DND-41 (cell line): ENCODE measurements around the gene RAB11FIP5.

ENCODE experiments used
- EZH2 ChIP-seq: IDR thresholded peaks from 3 replicates; pipeline ENCODE4 v1.6.1; 2012; ENCODE audit warnings: borderline replicate concordance, low read depth, mild to moderate bottlenecking, moderate library complexity, low read length, inconsistent platforms; ENCODE audit not compliant: severe bottlenecking
- TF ChIP-seq, protein P1 (sequence below): IDR thresholded peaks from 2 replicates; pipeline ENCODE4 v1.5.1; 2012; ENCODE audit warnings: borderline replicate concordance, low read length, moderate library complexity, mild to moderate bottlenecking; ENCODE audit not compliant: poor library complexity, severe bottlenecking; ENCODE audit errors: extremely low read depth

DNA sequence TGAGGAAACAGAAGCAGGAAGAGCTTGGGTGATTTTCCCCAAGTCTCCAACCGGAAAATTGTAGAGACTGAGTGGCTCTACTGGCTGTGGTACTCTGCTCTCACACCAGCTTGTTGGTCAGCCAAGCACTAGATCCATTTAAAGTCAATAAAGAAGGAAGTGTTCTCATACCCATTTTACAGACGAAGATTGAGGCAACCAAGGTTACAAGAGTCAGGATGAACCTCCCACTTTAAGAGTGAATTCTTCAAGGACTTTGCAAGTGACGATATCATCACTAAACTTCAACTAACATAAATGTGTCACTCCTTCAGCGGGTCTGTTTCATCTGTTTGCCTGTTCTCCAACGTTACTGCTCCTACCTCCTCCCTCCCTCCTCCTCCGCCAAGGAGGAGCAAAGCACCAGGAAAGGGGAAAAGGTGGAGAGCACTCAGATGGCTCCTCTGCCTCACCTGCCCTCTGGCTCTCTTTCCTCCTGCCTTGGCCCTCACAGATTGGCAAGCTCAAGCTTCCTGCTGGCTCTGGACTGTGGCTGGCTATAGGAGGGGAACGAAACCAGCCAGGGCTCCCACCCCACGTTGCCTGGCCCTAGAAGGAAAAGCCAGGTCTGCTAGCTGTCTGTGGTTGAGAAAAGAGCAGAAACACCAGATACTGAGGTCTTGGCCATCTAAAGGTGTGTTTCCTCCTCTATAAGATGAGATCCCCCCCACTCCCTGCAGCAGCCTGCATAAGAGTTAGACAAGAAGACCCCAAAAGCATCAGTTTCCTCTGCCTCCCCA, 3.6 kb upstream of the RAB11FIP5 start:
- TF ChIP-seq, protein P1, sequence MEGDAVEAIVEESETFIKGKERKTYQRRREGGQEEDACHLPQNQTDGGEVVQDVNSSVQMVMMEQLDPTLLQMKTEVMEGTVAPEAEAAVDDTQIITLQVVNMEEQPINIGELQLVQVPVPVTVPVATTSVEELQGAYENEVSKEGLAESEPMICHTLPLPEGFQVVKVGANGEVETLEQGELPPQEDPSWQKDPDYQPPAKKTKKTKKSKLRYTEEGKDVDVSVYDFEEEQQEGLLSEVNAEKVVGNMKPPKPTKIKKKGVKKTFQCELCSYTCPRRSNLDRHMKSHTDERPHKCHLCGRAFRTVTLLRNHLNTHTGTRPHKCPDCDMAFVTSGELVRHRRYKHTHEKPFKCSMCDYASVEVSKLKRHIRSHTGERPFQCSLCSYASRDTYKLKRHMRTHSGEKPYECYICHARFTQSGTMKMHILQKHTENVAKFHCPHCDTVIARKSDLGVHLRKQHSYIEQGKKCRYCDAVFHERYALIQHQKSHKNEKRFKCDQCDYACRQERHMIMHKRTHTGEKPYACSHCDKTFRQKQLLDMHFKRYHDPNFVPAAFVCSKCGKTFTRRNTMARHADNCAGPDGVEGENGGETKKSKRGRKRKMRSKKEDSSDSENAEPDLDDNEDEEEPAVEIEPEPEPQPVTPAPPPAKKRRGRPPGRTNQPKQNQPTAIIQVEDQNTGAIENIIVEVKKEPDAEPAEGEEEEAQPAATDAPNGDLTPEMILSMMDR, result no peak
- TF ChIP-seq EZH2, result no peak
